Vagina (tissue), 2 donors: ENCODE results near the gene CCT6B.

Source experiments
- CTCF ChIP-seq, 3 experiments: fragments of 450-650 bp in 2 of 3; fragments of 200-600 bp in 1 of 3; sonication (generic) in 1 of 3; IDR thresholded peaks; one replicate each; pipeline ENCODE4 v1.5.1; 2017 to 2019; ENCODE audit warnings: antibody characterized with exemption in 3 of 3, mild to moderate bottlenecking in 2 of 3, moderate library complexity in 2 of 3
- POLR2AphosphoS5 ChIP-seq, 2 donors: sonication (generic); formaldehyde crosslinking; IDR thresholded peaks; one replicate each; pipeline ENCODE4 v1.9.0; 2017; ENCODE audit warnings: antibody characterized with exemption in 2 of 2, mild to moderate bottlenecking in 2 of 2, low read depth in 1 of 2; ENCODE audit not compliant: insufficient read depth in 1 of 2

GRCh38 chr17:34885076-34885475 lies 76.2 kb downstream of the CCT6B start:
- TF ChIP-seq CTCF (IDR thresholded peaks at IDR 0.05) (no peak), POLR2AphosphoS5 (IDR thresholded peaks at IDR 0.05; ENCODE audit: insufficient read depth in 1 of 2, low read depth in 1 of 2) (no peak)
